Raji (cell line): ENCODE data around the gene MRAP.

Source experiments
- POLR2A ChIP-seq: IDR thresholded peaks from 2 replicates; pipeline ENCODE4 v1.6.1; 2011; ENCODE audit warnings: low read depth, low read length, control low read depth; ENCODE audit not compliant: insufficient read depth

MRAP gene

DNA sequence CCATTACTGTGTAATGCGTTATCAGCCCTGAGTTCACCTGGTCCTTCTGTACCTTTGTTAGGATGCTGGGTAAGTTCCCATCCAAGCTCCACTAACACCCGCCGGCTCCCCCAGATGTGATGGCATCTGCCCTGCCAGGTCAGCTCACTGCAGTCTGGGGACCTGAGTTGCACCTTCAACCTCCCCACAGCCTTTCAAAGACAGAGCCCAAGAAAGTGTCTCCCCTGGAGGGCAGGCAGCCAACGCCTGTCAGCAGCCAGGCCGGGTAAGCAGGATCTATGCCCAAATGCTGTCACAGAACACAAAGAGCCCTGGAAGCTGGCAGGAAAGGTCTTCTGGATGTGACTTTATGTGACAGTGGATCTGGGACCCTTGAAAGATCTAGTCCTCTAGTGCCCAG is 13.7 kb downstream of the MRAP start:
- TF ChIP-seq POLR2A: no peak

DNA sequence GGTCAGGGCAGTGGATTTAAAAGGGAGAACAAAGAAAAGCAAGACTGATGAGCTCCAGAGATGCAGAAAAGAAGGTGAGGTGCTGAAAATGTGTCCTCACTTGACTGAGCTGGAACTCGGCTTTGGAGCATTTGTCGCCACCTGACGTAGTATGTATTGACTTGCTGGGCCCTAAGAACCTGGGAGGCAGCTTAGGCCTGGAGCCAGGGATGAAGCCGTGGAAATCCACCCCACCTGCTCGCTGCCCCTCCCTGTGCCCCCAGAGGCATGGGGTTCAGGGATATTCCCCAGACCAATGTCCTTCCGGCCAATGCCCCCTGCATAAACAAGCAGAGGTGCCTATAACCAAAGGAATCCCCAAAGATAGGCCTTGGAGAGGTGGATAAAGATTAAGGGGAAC is 14.3 kb downstream of the MRAP start:
- no peak for TF ChIP-seq POLR2A

DNA sequence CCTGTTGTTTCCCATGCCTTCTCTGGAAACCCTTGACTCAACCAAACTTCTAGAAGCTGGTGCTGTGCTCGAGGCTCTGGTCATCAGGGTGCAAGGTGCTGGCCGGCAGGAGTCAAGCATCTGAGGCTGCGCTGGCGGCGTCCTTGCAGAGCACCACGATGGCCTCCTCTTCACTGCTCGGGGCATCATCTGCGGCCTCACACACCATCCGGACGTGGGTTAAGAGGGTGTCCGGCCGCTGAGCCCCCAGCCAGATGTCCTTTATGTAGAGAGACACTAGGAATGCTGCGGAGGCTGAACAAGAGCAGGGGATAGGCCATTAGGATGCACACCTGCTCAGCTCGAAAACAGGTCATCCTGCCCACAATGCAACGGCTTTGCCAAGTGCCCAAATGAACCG is 16.2 kb downstream of the MRAP start:
- TF ChIP-seq POLR2A: no peak

DNA sequence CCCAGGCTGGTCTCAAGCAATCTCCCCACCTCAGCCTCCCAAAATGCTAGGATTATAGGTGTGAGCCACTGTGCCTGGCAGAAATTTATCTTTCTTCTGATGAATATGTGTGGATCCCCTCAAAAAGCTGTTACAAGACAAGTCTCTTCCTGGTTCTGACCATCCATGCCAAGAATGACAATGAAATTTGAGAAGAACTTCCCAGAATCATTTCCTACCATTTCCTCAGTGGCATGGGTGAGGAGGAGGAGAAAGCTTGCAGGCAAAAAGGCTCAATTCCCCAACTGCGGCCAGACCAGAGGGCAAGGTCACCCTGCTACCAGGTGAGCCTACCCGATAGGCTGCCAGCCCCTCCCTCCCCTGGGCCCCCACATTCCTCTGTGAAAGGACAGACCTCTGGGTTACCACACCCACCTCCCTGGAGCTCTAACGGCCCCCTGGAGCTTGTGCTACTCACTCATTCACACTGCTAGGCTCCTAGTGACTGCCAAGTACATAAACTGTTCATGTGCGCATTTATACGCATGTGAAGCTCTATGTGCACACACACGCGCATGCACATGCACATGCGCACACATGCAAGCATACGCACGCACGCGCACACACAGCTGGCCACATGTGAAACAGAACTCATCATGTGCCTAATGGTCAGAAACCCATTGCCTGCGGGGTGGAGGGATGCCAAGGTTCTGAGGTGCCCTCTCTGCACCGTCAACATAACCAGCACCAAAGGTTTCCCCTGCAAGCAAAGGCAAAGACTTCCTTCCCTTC is 17.0 kb downstream of the MRAP start:
- no peak for TF ChIP-seq POLR2A

DNA sequence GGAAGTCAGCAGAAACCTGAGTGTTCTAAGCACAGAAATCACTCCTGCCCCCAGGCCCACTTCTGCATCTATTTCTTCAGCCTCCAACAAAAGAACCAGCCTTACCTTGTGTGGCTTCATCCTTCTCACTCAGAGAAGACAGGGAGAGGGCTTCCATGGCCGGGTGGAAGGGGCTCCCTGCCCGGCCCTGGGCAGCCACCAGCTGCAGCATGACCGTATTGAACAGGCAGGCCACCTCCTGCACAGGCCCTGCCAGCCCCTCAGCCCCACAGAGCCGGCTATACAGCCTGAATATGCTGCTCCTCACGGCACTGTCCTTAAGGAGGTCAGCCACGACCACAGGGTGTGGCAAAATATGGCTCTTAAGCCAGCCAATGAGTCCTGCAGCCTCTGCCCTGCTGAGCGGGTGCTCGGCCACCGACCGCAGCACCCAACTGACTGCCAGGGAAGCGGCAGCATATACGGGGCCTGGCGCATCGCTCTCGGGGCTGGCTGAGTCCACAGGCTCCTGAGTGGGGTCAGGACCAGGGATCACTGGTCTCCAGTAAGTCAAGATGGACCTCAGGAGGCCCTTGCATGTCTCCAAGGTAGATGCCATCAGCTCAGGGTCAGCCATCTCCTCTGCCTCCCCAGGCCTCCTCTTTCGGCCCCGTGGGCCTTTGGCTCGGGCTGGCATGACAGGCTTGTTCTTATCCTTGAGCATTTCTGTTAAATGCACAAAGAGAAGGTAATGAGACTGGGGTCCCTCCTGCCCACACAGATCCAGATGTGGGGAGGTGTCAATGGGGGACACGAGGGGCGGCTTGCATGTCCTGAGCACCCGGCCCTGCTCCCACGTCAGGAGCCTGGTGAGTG is 17.9 kb downstream of the MRAP start:
- TF ChIP-seq POLR2A: no peak

DNA sequence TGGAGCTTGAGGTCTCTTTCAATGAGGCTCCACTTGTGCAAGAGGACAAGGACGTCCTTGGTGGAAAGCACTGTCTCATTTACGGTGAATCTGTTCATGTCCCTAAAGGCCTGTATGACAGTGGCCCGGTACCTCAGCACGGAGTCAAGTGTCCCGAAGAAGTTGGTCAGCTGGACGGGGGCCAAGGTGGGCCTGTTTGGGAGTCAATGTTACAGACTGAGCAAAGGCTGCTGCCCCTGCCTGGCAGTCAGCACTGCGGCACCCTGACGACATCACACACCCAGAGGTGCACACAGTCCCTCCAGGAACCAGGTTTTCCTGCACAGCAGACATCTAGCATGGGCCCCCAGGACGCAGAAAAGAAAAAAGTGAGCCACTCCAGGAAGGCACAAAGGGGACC is 19.1 kb downstream of the MRAP start:
- no peak for TF ChIP-seq POLR2A

DNA sequence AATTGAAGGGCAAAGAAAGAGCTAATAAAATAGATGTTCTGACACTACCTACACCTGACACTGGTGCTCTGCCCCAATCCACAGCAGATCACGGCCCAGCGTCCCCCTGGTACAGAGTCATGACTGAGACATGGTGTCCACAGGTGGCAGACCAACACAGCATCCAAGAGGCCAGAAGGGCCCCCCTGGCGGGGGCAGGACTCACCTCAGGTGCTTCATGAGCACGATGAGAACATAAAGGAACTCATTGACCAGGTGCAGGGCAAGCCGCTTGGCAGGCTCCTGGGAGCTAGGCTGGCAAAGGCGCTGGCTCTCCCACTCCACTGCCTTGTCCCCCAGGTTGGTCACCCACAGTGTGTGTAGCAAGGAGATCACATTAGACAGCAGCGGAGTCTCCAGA is 20.4 kb downstream of the MRAP start:
- no peak for TF ChIP-seq POLR2A

DNA sequence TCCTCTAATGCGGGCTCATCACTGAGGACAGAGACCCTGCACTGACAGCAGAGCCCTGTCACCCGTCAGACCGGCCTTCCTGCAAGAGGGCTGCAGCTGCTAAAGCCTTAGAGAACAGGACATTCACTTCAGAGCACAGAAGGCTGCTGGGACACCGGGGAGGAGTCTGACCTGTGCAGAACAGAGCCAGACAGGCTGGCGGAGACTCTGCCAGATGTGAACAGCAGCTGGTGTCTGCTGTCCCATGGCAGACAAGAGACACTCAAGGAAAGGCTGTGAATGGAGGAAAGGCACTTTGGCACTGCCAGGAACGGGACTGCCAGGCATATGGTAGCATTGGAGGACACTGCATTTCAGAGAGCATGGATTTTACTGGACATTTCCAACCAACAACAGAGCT is 21.4 kb downstream of the MRAP start:
- no peak for TF ChIP-seq POLR2A

DNA sequence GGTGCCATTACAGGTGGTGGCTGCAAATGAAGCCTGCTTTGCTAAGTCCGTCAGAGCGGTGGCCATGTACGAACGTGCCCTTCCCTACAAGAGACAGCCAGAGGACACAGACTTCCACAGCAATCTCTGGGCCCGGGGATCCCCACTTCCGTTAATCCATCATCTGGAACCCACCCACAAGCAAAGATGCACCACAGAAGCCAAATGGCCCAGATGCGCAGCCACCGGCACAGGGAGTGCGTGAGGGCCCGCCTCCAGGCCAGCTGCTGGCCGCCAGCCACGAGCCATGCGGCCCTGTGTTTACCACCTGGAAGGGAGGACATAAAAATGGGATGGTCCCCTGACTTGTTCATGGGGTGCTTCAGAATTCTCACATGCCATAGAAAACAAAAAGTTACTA is 22.1 kb downstream of the MRAP start:
- no peak for TF ChIP-seq POLR2A

DNA sequence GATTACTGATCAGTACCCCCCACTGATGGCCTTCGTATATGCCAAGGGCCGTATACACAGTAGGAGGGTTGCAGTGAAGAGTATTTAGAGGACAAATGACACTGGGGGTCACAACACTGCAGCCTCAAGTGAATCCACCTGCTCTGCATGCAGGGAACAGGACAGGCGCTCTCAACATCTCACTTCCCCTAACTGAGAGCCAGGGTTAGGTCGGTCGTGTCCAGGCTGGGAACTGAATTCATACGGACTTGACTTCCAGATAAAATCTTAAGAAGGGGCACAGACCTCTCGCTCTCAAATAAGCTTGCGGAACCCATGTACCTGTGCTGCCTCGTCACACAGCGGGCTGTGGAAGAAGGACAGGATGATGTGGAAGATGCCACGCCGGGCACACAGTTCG is 22.8 kb downstream of the MRAP start:
- TF ChIP-seq POLR2A: no peak

DNA sequence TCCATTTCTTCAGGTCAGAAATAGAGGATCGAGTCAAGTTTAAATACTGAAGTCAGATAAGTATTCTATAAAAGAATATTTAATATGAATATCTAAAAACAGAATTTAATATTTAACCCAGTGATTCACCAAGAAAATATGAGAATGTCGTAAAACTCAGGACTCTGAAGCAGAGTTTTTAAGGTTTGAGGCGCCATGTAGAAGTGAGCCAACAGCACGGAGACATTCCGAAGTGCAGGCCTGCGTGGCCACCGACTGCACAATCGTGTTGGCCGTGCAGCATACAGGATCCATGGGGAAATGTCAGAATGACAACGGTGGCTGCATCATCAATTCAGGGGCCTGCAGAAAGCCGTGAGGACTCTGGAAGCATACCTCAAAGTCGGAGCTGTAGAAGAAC is 23.4 kb downstream of the MRAP start:
- no peak for TF ChIP-seq POLR2A

DNA sequence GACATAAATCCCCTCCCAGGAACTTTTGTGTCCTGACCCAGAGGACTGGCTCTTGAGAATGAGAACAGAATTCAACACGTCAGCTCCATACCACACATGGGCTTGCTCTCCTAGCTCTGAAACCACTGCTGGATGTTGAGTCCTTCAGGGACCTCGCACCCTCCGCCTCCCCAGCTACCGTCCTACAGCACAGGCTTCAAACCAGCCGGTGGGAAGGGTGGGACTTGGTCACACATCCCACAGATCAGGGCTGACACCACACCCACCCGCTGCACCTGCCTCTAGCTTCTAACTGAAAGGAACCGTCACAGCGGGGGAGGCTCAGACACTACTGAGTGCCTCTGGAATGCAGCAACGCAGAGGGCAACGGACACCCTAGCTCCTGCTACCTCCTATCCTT is 24.0 kb downstream of the MRAP start:
- TF ChIP-seq POLR2A: no peak

DNA sequence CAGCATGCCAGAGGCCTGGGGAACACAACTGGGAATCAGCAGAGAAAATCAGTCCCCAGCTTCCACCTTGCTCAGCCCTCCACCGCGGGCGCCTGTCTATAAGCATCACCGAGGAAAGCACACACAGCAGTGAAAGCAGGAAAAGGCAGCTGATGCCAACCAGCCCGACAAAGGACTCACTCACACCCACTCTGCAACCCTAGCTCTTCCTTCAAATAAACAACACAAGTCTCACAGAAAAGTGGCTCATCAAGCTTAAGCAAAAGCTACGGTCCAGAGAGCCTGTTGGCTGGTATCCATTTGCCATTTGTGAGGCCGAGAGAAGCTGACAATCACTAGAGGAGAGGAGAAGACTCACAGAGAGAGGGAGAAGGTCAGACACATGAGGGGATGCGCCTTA is 27.1 kb downstream of the MRAP start:
- no peak for TF ChIP-seq POLR2A

DNA sequence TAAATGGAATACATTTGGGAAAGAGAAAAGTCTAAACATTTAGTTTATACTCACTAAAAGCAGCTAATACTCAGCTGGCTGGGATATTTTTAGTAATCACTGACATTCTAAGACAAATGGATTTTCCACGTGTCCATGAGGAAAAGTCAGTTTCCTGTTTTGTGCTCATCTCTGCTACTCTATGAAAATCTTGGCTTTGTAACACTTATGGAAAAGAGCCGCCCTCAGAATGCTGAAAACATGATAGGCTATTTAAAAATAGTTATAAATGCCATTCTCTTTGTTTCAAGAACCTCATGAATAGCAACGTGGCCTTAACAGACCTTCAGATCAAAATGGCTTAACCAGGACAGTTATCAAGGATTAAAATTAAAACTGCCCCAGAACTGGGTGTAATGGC is 29.9 kb downstream of the MRAP start:
- TF ChIP-seq POLR2A: no peak

DNA sequence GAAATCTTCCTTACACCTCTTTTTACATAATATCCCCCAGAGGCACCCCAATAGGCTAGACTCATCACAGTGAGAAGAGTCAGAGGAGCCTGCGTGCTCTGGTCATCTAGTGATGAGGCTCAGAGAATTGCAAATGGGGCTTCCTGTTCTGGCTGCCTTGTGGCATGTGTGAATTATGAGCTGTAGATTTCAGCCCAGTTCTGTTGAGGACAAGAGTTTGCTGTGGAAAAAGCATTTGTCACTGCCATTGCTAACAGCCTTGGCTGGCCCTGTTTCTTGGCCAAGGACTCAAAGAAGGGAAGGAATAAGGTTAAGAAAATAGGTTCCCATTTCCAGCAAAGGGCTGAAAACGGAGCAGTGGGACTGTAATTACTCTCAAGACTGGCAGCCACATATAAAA is 30.7 kb downstream of the MRAP start:
- TF ChIP-seq POLR2A: no peak

DNA sequence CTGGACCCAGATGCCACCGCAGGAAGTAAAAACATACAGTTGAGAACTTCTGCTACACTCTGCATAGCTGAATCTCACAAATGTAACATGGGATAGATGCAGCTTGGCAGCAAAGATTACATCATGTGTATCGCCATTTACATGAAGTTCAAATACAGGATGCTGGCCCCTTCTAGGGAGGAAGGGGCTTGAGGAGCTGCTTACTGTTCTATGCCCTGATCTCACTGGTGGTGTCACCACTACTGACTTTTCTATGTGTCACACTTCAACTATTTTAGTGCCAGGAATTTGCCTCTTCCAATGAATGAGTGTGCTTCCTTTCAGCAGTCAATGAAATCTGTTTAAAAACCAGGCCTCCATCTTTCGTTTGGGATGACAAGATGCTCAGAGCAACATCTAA is 31.1 kb downstream of the MRAP start:
- TF ChIP-seq POLR2A: no peak

DNA sequence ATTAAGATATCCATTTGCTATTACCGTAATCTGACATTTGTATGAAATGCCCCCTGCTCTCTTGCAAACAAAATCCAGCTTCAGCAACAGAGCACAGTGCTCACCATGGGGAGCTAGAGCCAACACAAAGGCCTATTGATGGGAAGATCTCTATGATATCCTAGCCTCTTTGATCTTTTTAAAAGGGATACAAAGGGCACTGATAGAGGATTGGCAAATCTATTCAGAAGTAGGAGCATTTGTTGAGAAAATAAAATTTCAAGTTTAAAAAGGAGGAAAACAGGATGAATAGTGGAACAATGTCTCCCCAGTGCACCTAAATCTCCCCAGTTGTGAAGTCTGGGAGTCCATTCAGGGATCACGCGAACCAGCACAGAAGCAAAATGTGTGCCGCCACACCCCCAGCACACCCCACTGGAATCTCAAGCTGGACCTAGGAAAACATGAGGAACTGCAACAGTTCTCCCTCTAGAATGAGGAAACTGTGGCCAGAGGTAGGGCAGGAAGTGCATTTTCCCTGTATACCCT is 32.2 kb downstream of the MRAP start:
- no peak for TF ChIP-seq POLR2A
